MG63 (cell line): Measurements from ENCODE around the gene KLHL26. TPM values are rescaled to one million over a fixed set of nuclear protein-coding genes. Genes with fewer than 3 reads are reported as not detected.
A peak's percentile ranks its signal among the peaks of the same experiment; 100 is the strongest.
"Not testable (repeated sequence)": the region's sequence is repeated elsewhere in the genome, so short reads cannot be mapped to it uniquely, and the experiment has no call there.

Experiments
- DNase-seq: peaks from one replicate; pipeline ENCODE4 v3.0.0-alpha.2; 2020
- H3K27me3 ChIP-seq: fragments of 250-450 bp; sonication (Bioruptor Pico); 2 replicates; pipeline ENCODE4 v1.5.1; 2020; ENCODE audit warnings: mild to moderate bottlenecking, moderate library complexity
- H3K36me3 ChIP-seq: fragments of 250-450 bp; sonication (Bioruptor Pico); 2 replicates; pipeline ENCODE4 v1.5.1; 2020; ENCODE audit warnings: mild to moderate bottlenecking, moderate library complexity
- H3K4me3 ChIP-seq: fragments of 250-450 bp; sonication (Bioruptor Pico); 2 replicates; pipeline ENCODE4 v1.5.1; 2020; ENCODE audit warnings: mild to moderate bottlenecking, moderate library complexity
- H3K9me3 ChIP-seq: fragments of 250-450 bp; sonication (Bioruptor Pico); 2 replicates; pipeline ENCODE4 v1.5.1; 2020; ENCODE audit warnings: mild to moderate bottlenecking, moderate library complexity
- total RNA-seq: library from RNA; depleted of rRNA; stranded (reverse); fragments of >200 nt; shearing (Covaris generic); gene quantifications from 2 replicates; pipeline ENCODE4 v1.2.3, GENCODE V29; 2014; ENCODE audit warnings: low replicate concordance

KLHL26 gene
- total RNA-seq, 1 experiment from 2014 or later = 8.6 TPM

DNA sequence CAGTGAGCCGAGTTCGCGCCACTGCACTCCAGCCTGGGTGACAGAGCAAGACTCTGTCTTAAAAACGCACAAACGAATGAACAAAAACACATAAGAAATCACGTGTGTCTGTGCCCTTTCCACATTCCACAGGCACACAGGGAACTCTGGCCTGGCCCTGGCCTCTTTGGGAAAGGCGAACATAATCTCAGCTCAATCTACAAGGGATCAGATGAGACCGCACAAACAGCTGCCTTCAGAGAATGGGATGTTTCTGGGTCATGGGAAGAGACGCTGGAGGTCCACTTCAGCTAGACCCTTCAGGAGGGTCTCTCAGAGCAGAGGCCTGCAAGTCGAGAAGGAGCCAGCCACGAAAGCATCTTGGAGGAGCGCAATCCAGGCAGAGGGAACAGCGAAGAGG is 40.3 kb downstream of the KLHL26 start:
- DNase-seq = no peak
- no peaks in the 10 kb centered on the region for H3K36me3 ChIP-seq
- H3K27me3 ChIP-seq = no peaks in the 10 kb centered on the region
- no peaks in the 10 kb centered on the region for H3K9me3 ChIP-seq
- no peak overlapping the region for H3K4me3 ChIP-seq

DNA sequence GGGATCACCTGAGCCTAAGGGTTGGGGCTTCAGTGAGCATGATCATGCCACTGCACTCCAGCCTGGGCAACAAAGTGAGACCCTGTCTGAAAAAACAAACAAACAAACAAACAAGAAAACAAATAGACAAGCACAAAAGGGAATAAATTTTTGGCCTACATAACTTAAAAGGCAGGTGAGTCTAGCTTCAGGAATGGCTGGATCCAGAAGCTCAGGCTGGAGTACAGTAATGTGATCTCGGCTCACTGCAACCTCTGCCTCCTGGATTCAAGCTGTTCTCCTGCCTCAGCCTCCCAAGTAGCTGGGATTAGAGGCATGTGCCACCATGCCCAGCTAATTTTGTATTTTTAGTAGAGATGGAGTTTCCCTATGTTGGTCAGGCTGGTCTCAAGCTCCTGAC is 43.3 kb downstream of the KLHL26 start:
- not testable (repeated sequence) for H3K9me3 ChIP-seq, H3K27me3 ChIP-seq, DNase-seq, H3K4me3 ChIP-seq, H3K36me3 ChIP-seq

DNA sequence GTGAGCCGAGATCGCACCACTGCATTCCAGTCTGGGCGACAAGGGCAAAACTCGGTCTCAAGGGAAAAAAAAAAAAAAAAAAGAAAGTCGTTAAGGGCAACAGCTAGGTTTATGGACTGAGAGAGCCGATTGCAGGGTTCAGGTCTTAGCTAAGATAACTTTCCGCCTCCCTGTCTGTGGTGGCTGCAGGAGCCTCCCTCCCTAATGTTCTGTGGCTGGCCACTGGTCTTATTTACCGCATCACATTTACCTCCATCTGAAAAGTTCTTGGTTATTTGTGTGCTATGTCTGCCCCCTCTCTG is 45.9 kb downstream of the KLHL26 start:
- Histone ChIP-seq H3K36me3 (peaks cover 4% of the 10 kb centered on the region; the same call in 1 of the 2 replicates), H3K9me3 (no peaks in the 10 kb centered on the region), H3K27me3 (no peaks in the 10 kb centered on the region), H3K4me3 (peak overlapping the region; percentile 71)
- no peak for DNase-seq

DNA sequence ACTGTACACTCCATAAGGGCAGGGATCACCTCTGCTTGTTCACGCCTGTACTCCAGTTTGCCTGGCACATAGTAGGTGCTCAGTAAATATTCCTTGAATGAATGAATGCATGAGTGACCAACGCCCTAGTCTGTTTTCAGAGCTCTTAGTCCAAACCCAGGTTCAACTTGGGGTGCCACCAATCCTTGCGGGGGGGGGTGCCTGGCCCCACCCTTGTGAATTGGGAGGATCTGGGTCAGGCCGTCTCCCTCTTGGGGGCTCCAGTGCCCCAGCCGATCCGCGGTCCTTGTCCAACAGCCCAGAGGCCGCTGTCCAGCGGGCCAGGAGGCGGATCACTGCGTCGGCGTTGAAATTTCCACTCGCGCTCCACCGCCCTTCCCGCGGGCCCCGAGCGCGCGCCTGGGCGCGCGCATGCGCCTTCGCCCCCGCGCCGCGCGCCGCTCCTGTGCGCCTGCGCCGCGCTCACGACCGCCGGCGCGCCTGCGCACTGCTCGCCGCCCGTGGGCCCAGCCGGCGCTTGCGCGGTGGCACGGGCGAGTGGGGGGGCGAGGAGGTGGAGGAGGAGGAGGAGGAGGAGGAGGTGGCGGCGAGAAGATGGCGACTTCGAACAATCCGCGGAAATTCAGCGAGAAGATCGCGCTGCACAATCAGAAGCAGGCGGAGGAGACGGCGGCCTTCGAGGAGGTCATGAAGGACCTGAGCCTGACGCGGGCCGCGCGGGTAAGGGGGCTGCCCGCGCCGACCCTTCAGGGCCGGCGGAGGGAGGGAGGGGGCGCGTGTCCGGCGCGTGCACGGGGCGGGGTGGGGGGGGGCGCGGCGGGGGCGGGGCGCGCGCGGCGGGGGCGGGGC is 46.5 kb downstream of the KLHL26 start, which contains the start of gene CRTC1:
Gene CRTC1, plus strand, starts transcription at position 572 of the 849 bp plus-strand sequence. Its CDS starts 23 bp downstream, at position 595.
- no peaks in the 10 kb centered on the region for H3K9me3 ChIP-seq
- H3K36me3 ChIP-seq = peaks cover 4% of the 10 kb centered on the region; the same call in 1 of the 2 replicates
- DNase-seq = peak; percentile 89

DNA sequence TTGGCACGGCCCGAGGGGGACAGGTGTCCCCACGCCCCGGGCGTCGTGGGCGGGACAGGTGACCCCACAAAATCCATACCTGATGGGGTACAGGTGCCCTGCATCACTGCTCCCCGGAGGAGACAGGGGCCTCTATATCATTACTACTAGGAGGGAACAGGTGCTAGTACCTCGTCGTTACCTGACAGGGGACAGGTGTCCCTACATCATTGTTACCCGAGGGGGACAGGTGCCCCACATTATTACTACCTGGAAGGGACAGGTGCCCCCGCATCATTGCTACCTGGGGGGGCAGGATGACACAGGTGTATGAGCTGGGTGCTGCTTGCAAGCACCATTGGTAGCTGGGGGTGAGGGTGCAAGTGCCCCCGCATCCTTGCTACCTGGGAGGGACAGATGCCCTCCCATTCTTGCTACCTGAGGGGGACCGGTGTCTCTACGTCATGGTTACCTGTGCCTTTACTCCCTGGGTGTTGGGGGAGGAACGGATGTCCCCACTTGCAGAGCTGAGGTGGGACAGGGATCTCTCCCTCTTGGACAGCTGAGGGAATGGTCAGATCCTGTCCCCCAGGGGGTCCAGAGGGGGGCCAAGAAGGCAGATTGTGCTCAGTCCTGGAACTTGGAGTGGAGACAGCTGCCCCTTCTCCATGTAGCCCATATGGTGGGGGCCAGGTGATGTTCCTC is 47.3 kb downstream of the KLHL26 start:
- Histone ChIP-seq H3K36me3 (peaks cover 4% of the 10 kb centered on the region; the same call in 1 of the 2 replicates), H3K9me3 (no peaks in the 10 kb centered on the region), H3K27me3 (no peaks in the 10 kb centered on the region), H3K4me3 (peak overlapping the region; percentile 71)
- no peak for DNase-seq

More for the DNA sequence above, 46.5 kb downstream of the KLHL26 start, which contains the start of gene CRTC1:
- peak within 1 kb of the TSS; percentile 71 for H3K4me3 ChIP-seq
- H3K27me3 ChIP-seq = no peaks in the 10 kb centered on the region

DNA sequence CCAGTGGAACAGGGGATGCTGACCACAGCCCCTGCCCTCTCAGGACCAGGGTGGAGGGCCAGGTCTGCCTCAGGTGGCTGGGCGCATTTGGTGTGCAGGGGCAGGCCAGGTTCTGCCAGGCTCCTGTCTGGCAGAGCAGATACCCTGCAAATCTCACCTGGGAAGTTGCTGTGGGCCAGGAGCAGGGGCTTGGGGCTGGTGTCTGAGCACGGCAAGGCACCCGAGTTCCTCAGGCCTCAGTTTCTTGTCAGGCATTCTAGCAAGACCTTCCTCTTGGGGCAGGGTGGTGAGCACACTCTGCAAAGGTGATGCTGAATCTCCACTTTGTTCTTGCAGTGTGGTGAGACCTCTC is 47.8 kb downstream of the KLHL26 start:
- Histone ChIP-seq H3K4me3 (peak overlapping the region; percentile 71), H3K27me3 (no peaks in the 10 kb centered on the region), H3K36me3 (peaks cover 4% of the 10 kb centered on the region; the same call in 1 of the 2 replicates), H3K9me3 (no peaks in the 10 kb centered on the region)
- no peak for DNase-seq

DNA sequence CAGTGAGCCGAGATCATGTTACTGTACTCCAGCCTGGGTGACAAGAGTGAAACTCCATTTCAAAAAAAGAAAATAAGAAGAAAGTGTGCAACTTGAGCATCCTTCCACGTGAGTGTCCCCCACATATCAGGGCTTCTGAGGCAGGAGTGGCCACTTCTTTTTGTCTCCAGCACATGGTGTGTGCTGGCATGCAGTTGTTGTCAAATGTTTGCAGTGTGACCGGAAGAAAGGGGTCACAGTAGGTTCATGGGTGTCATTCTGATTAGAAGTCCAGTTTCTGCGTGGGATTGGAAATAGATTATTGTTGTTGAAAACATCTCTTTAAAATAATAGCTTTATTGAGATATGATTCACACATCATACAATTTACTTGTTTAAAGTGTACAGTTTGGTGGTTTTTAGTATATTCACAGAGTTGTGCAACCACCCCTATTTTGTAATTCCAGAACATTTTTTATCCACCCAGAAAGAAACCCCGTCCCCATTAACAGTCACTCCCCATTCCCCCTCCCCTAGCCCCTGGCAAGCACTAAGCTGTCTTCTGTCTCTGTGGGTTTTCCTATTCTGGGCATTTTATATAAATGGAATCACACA is 48.9 kb downstream of the KLHL26 start:
- no peaks in the 10 kb centered on the region for H3K27me3 ChIP-seq
- no peak for DNase-seq
- H3K9me3 ChIP-seq = no peaks in the 10 kb centered on the region
- no peak overlapping the region for H3K4me3 ChIP-seq
- peaks cover 4% of the 10 kb centered on the region; the same call in 1 of the 2 replicates for H3K36me3 ChIP-seq

DNA sequence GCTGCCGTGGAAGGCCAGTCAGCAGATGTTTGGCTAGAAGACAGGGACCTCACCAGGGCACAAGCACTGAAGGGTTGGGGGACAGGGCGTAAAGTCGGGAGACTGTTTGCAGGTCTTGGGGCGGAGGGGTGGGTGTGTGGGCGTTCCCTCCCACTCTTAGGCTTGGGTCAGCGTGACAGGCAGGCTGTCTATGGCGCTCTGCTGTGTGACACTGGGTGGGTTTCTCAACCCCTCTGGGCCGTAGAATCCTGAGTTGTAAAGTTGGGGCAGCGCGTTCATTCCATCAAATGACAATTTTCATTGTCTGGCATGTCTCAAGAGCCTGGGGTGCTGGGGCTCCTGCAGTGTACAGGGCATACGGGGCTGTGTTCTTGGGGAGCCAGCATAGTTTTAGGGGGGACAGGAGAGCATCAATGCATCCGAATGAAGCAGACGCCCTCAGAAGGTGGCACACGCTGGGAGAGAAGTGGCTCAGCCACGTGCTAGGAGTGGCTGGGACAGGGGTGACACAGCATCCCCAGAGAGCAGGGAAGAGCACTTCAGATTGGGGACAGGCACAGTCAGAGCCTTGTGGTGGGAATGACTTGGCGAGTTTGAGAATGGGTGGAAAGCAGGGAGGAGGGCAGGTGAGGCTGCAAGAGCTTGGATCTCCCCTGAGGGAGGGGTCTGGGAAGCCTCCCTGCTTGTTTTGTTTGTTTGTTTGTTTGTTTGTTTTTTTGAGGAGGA is 51.1 kb downstream of the KLHL26 start:
- Histone ChIP-seq H3K4me3 (no peak overlapping the region), H3K36me3 (peaks cover 4% of the 10 kb centered on the region; the same call in 1 of the 2 replicates), H3K9me3 (no peaks in the 10 kb centered on the region), H3K27me3 (no peaks in the 10 kb centered on the region)
- DNase-seq = no peak

DNA sequence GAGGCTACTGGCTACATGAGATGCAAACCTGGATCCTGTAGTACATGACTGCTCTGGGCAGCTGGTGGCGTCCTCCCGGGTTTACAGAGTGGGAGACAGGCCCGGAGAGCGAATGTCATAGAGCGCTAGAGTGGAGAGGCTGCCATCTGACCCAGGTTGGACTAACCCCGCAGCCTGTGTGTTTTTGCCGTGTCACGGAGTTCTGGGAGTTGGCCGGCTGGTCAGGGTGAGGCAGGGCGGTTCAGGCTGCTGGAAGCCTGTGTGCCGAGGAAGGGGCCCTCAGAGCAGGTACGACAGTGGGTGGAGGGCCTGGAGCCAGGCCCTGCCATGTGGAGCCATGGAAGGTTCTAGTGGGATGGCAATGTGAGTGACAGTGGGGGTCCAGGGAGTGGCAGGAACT is 59.2 kb downstream of the KLHL26 start:
- no peaks in the 10 kb centered on the region for H3K9me3 ChIP-seq
- no peaks in the 10 kb centered on the region for H3K36me3 ChIP-seq
- DNase-seq = no peak
- H3K4me3 ChIP-seq = no peak overlapping the region
- H3K27me3 ChIP-seq = no peaks in the 10 kb centered on the region

DNA sequence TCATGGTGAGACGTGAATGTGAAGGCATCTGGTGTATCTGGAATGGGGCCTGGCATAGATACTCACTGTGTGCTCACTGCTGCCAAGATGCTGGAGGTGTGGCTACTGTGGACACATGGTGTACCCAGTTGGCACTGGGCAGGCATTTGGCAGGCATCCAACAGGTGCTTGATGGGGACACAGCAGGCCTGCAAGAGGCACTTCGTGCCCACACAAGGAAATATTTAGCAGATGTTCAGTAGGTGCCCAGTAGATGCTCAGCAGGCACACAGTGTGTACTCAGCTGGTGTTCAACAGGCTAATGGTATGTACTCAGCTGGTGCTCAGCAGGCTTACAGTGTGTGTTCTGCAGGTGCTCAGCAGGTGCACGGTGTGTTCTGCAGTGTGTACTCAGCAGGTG is 60.9 kb downstream of the KLHL26 start:
- Histone ChIP-seq H3K9me3 (no peaks in the 10 kb centered on the region), H3K27me3 (no peaks in the 10 kb centered on the region), H3K36me3 (no peaks in the 10 kb centered on the region), H3K4me3 (no peak overlapping the region)
- no peak for DNase-seq

DNA sequence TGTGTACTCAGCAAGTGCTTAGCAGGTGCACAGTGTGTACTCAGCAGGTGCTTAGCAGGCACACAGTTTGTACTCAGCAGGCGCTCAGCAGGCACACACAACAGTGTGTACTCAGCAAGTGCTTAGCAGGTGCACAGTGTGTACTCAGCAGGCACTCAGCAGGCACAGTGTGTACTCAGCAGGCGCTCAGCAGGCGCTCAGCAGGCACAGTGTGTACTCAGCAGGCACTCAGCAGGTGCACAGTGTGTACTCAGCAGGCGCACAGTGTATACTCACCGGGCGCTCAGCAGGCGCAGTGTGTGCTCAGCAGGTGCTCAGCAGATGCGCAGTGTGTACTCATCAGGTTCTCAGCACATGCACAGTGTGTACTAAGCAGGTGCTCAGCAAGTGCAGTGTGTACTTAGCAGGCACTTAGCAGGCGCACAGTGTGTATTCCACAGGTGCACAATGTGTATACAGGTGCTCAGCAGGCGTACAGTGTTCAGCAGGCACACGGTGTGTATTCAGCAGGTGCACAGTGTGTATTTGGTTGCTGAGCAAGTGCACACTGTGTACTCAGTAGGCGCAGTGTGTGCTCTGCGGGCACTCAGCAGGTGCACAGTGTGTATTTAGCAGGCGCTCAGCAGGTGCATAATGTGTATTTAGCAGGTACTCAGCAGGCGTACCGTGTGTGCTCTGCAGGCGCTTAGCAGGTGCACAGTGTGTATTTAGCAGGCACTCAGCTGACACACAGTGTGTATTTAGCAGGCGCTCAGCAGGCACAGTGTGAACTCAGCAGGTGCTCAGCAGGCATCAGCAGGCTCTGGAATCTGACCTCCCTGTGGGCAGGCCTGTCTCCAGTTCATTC is 61.7 kb downstream of the KLHL26 start:
- no peak for DNase-seq
- no peak overlapping the region for H3K4me3 ChIP-seq
- no peaks in the 10 kb centered on the region for H3K9me3 ChIP-seq
- no peaks in the 10 kb centered on the region for H3K27me3 ChIP-seq
- no peaks in the 10 kb centered on the region for H3K36me3 ChIP-seq

DNA sequence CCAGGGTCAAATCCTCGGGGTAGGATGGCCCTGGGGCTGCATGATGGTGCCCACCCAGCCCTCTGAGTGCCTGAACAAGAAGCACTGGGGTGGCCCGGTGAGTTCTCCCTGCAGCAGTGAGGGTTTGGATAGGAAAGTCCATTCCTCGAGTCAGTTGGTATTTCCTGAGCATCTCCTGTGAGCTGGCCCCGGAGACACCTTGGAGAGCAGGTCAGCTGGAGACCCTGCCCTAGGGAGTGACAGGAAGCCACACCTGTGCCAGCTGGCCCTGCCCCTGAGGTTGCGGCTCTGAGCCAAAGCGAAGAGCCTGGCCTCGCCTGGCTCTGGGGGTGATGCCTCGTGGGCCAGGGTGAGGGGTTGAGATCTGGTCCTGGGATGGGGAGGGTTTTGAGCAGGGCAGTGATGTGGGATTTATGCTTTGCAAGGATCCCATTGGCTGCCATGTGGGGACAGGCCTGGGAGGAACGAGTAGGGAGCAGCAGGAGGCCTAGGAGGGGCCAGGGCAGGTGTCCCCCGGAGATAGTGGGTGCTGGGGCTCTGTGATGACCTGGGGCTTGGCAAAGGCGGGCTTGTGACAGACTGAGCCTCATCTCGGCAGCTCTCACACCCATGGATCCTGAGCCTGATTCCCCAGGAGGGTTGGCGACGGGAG is 62.7 kb downstream of the KLHL26 start:
- Histone ChIP-seq H3K9me3 (no peaks in the 10 kb centered on the region), H3K4me3 (no peak overlapping the region), H3K36me3 (no peaks in the 10 kb centered on the region), H3K27me3 (no peaks in the 10 kb centered on the region)
- DNase-seq = no peak

DNA sequence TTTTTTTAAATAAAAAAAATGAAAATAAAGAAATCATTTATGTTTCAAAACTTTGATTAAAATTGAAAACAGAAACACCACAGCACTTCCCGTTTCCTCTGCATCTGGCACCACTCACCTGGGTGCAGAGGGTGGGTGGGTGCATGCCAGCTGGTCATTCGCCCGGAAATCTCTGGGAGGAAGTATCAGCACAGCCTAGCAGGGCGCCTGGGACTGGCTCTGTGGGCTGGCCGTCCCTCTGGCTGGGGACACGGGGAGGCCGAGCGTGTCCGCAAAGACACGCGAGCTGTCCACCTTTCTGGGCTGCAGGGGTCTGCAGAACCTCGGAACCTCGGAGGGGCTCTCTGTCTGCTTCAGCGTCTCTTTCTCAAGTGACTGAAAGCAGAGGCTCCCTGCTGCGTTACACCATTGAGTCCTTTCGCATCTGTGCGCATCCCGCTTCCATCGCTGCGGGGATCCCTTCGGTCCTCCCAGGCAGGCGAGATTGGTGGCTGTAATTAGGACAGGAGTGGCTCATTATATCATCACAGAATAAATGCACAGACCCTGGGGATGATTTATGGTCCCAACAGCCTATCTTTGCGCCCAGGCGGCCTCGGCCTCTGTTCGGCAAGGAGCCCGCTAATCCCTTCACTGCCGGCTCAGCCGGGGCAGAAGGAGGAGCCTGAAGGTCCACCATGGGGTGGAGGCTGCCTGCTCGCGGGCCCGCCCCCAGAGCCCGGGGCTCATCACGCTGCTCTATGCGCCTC is 63.8 kb downstream of the KLHL26 start:
- DNase-seq = peak; percentile 50
- no peaks in the 10 kb centered on the region for H3K9me3 ChIP-seq
- H3K4me3 ChIP-seq = no peak overlapping the region
- no peaks in the 10 kb centered on the region for H3K27me3 ChIP-seq
- no peaks in the 10 kb centered on the region for H3K36me3 ChIP-seq

DNA sequence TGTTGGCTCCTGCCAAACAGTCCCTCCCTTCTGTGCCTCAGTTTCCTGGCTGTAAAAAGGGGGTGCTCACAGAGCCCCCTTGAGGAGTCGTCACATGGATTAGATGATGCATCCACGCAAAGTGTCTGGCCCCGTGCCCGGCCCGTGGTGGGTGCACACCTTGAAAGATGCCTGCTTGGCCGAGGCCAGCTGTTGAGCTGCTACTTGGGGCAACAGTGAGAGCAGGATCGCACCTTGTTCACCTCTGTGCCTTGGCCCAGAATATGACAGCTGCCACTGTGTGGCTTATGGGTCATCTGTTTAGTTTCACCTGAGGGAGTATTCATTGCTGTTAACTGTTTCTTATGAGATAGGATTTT is 64.4 kb downstream of the KLHL26 start:
- no peaks in the 10 kb centered on the region for H3K9me3 ChIP-seq
- H3K4me3 ChIP-seq = no peak overlapping the region
- no peaks in the 10 kb centered on the region for H3K27me3 ChIP-seq
- no peak for DNase-seq
- H3K36me3 ChIP-seq = no peaks in the 10 kb centered on the region

DNA sequence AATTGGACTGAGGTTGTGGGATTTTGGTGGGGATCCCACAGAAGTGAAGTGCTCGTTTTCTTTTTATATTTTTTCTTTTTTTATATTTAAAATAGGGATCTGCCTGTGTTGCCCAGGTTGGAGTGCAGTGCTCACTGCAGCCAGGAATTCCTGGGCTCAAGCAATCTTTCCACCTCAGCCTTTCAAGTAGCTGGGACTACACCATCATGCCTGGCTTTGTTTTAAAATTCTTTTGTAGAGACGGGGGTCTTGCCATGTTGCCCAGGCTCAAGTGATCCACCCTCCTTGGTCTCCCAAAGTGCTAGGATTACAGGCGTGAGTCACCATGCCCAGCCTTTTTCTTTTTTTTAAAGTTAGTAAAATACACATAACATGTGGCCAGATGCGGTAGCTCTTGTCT is 67.2 kb downstream of the KLHL26 start:
- H3K9me3 ChIP-seq = no peaks in the 10 kb centered on the region
- no peaks in the 10 kb centered on the region for H3K36me3 ChIP-seq
- DNase-seq = no peak
- no peak overlapping the region for H3K4me3 ChIP-seq
- no peaks in the 10 kb centered on the region for H3K27me3 ChIP-seq
